Uterus (tissue), 2 donors: ENCODE results near the gene SLC2A9.

Experiments used
- POLR2A ChIP-seq, 2 donors: fragments of 450-650 bp; IDR thresholded peaks; one replicate each; pipeline ENCODE4 v1.6.1; 2016; ENCODE audit warnings: antibody characterized with exemption in 2 of 2, mild to moderate bottlenecking in 1 of 2, moderate library complexity in 1 of 2
- TF ChIP-seq, protein P1 (sequence below), 4 experiments: fragments of 200-600 bp in 2 of 4; fragments of 450-650 bp in 2 of 4; sonication (generic) in 2 of 4; IDR thresholded peaks; one replicate each; pipeline ENCODE4 v1.5.1; 2016 to 2019; ENCODE audit warnings: antibody characterized with exemption in 4 of 4, mild to moderate bottlenecking in 2 of 4, moderate library complexity in 1 of 4

DNA sequence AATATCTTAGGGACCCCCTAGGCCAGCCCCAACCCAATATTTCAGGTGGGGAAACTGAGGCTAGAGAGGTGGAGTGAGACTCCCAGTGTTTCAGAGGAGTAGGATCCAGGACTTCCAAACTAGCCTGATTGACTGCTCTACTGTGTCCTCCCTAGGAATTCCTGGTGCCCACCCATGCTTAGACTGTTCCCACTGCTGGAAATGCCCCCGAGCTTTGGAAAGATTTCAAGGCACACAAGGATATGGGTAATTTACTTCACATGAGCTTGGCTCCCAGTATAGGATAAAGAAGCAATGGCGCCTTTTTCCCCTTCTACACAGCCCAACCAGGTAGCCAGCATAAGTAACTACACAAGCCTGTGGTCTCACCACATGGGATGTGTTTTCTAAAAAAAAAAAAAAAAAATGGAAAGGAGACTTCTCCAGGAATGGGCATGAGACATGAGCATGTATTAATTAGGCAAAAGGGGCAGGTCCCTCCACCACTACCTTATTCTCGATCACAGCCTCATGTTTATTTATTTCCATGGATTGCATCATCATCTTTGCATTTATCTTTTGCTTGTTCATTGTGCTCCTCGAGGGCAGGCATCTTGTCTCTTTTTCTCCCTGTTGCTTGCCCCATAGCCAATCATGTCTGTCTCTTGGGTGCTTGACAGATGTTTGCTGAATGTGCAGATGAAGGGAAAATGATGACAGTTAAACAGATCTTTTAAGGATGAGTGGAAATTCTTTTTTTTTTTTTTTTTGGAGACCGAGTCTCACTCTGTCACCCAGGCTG, 173.1 kb downstream of the SLC2A9 start:
- TF ChIP-seq, protein P1, sequence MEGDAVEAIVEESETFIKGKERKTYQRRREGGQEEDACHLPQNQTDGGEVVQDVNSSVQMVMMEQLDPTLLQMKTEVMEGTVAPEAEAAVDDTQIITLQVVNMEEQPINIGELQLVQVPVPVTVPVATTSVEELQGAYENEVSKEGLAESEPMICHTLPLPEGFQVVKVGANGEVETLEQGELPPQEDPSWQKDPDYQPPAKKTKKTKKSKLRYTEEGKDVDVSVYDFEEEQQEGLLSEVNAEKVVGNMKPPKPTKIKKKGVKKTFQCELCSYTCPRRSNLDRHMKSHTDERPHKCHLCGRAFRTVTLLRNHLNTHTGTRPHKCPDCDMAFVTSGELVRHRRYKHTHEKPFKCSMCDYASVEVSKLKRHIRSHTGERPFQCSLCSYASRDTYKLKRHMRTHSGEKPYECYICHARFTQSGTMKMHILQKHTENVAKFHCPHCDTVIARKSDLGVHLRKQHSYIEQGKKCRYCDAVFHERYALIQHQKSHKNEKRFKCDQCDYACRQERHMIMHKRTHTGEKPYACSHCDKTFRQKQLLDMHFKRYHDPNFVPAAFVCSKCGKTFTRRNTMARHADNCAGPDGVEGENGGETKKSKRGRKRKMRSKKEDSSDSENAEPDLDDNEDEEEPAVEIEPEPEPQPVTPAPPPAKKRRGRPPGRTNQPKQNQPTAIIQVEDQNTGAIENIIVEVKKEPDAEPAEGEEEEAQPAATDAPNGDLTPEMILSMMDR (IDR thresholded peaks at IDR 0.05) = no peak
- TF ChIP-seq POLR2A (IDR thresholded peaks at IDR 0.05) = no peak
